Measurements from ENCODE around the gene HADHA.

DNA sequence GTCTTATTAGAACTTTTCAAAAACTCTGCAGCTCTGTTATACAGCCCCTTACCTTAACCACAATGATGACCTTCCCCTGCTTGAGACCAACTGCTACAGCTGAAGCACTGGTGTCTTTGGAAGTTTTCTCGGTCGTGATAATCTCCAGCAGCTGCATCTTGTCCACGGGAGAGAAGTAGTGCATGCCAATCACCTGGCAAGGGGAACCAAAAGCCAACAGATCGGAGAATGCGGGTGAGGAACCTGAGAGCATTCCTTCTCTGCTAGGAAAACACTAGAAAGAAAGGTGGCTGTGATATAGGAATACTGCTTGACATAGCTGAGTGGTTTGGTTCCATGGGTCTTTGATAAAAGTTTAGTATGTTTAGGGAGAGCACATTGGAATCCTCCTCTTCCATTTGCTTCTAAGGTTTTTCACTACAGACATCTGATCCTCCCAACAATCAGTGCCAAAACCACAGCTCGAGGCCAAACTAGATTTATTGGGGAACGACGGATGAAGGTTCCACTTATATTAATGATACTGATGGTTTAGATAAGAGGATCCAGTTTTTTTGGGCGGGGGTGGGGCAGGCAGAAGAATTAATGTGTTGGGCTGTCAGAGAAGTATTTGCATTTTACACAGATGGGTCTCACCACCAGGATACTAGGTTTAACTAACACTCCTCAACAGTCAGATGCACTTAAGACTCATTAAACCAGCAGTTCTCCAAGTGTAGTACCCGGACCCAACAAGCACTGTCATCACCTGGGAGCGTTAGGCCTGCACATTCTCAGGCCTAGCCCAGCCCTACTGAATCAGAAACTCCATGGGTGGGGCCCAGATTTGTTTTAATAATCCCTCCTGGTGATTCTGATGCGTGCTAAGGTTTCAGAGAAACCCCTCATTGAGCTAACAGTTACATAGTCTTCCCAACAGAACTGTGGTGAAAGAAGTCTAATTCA, 49.1 kb downstream of the HADHA start:
- TF ChIP-seq, protein P1, sequence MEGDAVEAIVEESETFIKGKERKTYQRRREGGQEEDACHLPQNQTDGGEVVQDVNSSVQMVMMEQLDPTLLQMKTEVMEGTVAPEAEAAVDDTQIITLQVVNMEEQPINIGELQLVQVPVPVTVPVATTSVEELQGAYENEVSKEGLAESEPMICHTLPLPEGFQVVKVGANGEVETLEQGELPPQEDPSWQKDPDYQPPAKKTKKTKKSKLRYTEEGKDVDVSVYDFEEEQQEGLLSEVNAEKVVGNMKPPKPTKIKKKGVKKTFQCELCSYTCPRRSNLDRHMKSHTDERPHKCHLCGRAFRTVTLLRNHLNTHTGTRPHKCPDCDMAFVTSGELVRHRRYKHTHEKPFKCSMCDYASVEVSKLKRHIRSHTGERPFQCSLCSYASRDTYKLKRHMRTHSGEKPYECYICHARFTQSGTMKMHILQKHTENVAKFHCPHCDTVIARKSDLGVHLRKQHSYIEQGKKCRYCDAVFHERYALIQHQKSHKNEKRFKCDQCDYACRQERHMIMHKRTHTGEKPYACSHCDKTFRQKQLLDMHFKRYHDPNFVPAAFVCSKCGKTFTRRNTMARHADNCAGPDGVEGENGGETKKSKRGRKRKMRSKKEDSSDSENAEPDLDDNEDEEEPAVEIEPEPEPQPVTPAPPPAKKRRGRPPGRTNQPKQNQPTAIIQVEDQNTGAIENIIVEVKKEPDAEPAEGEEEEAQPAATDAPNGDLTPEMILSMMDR (IDR thresholded peaks at IDR 0.05) = no peak
- TF ChIP-seq POLR2A (IDR thresholded peaks at IDR 0.05) = no peak
